ENCODE results near the gene NCAPG2.

NCAPG2 gene, protein sequence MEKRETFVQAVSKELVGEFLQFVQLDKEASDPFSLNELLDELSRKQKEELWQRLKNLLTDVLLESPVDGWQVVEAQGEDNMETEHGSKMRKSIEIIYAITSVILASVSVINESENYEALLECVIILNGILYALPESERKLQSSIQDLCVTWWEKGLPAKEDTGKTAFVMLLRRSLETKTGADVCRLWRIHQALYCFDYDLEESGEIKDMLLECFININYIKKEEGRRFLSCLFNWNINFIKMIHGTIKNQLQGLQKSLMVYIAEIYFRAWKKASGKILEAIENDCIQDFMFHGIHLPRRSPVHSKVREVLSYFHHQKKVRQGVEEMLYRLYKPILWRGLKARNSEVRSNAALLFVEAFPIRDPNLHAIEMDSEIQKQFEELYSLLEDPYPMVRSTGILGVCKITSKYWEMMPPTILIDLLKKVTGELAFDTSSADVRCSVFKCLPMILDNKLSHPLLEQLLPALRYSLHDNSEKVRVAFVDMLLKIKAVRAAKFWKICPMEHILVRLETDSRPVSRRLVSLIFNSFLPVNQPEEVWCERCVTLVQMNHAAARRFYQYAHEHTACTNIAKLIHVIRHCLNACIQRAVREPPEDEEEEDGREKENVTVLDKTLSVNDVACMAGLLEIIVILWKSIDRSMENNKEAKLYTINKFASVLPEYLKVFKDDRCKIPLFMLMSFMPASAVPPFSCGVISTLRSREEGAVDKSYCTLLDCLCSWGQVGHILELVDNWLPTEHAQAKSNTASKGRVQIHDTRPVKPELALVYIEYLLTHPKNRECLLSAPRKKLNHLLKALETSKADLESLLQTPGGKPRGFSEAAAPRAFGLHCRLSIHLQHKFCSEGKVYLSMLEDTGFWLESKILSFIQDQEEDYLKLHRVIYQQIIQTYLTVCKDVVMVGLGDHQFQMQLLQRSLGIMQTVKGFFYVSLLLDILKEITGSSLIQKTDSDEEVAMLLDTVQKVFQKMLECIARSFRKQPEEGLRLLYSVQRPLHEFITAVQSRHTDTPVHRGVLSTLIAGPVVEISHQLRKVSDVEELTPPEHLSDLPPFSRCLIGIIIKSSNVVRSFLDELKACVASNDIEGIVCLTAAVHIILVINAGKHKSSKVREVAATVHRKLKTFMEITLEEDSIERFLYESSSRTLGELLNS

DNA sequence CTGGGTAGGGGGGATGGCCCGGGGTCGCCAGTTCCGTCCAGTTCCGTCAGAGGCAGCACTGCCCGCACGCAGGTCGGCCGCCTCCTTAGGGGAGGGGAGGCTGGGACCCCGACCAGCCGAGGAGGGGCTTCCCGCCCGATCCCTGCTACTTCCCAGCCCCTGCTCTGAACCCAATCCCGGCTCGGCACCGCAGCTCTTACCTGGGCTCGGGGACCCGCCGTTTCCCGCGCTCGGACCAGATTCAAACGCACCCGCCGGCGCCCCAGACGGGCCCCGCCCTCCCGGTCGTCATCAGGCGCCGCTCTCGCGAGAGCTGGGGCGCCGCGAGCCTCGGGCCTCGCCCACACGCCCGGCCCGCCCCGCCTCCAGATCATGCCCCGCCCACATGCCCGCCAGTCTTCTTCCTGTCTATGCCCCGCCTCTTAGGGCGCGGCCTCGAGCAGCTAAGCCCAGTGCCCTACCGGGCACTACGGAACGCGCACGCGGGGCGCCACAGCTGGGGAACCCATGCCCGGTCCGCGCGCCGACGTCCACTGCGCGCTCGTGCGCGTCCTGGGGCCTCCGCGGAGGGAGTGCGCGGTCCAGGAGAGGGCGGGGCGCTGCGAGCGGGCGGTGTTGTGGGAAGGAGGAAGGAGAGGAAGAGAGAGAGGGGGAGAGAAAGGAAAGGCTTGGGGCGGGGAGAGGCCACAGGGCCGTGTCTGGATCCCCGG is at the start of gene NCAPG2:
Gene NCAPG2, minus strand, starts transcription at position 281 of the 710 bp plus-strand sequence. CDS start 2,905 bp downstream, outside the sequence.
- Histone ChIP-seq H3K27ac (peak within 1 kb of the TSS; percentile 84 to 99 (median 96)), H3K4me2 (peak within 1 kb of the TSS; percentile 91 to 99 (median 97)), H3K36me3 (peaks cover 12 to 49% (median 39%) of the 10 kb centered on the region in 11 experiments; a peak in 21 of 22 replicates), H3K4me3 (peak within 1 kb of the TSS; percentile 73 to 99 (median 96)), H3K27me3 (no peaks in the 10 kb centered on the region), H4K20me1 (peaks cover 0 to 13% (median 0%) of the 10 kb centered on the region in 11 experiments; a peak in 5 of 22 replicates), H3K9me3 (replicated peaks in 1 of 11) (peaks cover 25 to 33% (median 30%) of the 10 kb centered on the region in 11 experiments), H3K9ac (peak within 1 kb of the TSS; percentile 91 to 99 (median 97)), H3K4me1 (peaks cover 31 to 57% (median 43%) of the 10 kb centered on the region in 10 experiments)
- TF ChIP-seq Cebpa-rat (IDR thresholded peaks at IDR 0.05): no peak

DNA sequence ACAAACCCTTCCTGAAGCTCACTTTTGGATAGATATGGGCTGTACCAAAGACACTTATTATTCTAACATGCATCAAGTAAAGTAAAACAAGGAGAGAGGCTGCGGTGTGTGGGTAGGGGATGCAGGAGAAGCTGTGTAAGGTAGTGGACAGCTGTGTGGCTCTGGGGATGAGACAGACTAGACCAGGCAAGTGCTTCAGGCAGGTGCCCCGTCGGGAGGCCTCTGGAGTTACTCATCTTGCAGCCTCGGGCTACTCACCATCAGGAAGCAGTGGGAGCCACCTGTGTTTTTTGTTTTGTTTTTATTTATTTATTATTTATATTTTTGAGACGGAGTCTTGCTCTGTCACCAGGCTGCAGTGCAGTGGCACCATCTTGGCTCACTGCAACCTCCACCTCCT is 49.3 kb upstream of the NCAPG2 start:
- Histone ChIP-seq H3K36me3 (peaks cover 62 to 100% (median 85%) of the 10 kb centered on the region in 11 experiments), H4K20me1 (no peaks in the 10 kb centered on the region; a peak in 1 of 22 replicates), H3K4me2 (no peak overlapping the region), H3K9ac (no peak overlapping the region), H3K27ac (no peak overlapping the region), H3K27me3 (no peaks in the 10 kb centered on the region), H3K9me3 (replicated peaks in 1 of 11) (no peaks in the 10 kb centered on the region), H3K4me3 (no peak overlapping the region), H3K4me1 (peaks cover 0 to 10% (median 0%) of the 10 kb centered on the region in 10 experiments; a peak in 4 of 20 replicates)
- no peak for TF ChIP-seq Cebpa-rat (IDR thresholded peaks at IDR 0.05)

DNA sequence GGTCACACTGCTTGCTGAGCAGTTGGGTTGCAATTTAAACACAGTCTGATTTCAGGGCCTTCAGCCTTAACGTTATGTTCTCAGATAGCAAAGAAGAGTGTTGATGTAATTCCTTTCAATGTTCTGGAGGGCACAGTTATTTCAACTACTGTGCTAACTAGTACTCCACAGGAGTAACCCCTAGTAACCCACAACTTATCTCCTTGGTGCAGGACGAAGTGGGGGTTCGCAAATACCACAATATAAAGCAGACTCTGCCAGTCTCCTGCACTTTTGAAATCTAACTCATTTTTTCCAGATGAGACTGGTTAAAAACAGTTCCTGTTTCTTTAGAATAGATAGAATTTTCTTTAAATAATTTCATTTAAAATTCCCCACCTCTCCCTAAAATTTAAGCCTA is 47.1 kb upstream of the NCAPG2 start:
- H3K4me3 ChIP-seq: no peak overlapping the region
- no peak for TF ChIP-seq Cebpa-rat (IDR thresholded peaks at IDR 0.05)
- no peak overlapping the region for H3K27ac ChIP-seq
- H3K36me3 ChIP-seq: peaks cover 62 to 100% (median 85%) of the 10 kb centered on the region in 11 experiments
- no peak overlapping the region for H3K9ac ChIP-seq
- H3K4me1 ChIP-seq: peaks cover 0 to 10% (median 0%) of the 10 kb centered on the region in 10 experiments; a peak in 4 of 20 replicates
- H3K4me2 ChIP-seq: no peak overlapping the region
- no peaks in the 10 kb centered on the region for H3K27me3 ChIP-seq
- no peaks in the 10 kb centered on the region; a peak in 1 of 22 replicates for H4K20me1 ChIP-seq
- no peaks in the 10 kb centered on the region for H3K9me3 ChIP-seq (replicated peaks in 1 of 11)

DNA sequence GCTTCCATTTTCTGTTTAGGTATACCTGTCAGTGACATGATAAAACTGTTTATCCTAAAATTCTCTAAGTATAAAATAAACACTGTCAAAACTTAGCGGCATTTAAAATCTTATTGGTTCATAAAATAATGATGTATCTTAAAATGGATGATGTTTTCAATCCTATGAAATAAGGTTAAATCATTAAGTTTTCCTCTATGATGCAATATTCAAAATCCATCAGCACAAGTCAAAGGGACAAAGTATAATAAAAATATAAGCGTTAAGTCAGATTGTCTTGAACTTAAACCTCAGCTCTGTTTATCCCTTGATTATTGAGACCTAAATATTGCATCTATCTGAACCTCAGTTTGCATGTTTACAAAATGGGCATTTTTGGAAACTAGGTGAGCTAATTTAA is 46.6 kb upstream of the NCAPG2 start:
- Histone ChIP-seq H3K4me3 (no peak overlapping the region), H3K4me1 (peaks cover 0 to 10% (median 0%) of the 10 kb centered on the region in 10 experiments; a peak in 4 of 20 replicates), H3K27me3 (no peaks in the 10 kb centered on the region), H4K20me1 (no peaks in the 10 kb centered on the region; a peak in 1 of 22 replicates), H3K9ac (no peak overlapping the region), H3K4me2 (no peak overlapping the region), H3K27ac (no peak overlapping the region), H3K36me3 (peaks cover 64 to 100% (median 85%) of the 10 kb centered on the region in 11 experiments), H3K9me3 (replicated peaks in 1 of 11) (no peaks in the 10 kb centered on the region)
- no peak for TF ChIP-seq Cebpa-rat (IDR thresholded peaks at IDR 0.05)

DNA sequence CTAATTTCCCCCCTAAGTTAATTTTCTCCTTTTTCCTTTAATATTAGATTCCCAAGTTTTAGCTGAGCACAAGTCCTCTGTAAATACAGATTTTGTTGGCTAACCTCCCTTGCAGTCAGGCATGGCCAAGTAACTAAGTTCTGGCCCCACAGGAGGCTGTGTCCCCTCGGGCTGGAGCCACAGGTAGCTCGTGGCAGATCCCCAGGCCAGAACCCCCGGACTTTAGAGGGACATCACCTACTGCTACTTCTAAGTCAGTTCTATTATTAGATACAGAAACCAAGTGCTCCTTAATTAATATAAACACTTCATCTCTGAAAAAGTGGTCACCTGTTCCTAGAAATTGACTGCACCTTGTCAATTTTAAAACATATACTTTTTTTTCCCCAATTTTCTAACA is 46.1 kb upstream of the NCAPG2 start:
- no peaks in the 10 kb centered on the region; a peak in 1 of 22 replicates for H4K20me1 ChIP-seq
- no peak overlapping the region for H3K9ac ChIP-seq
- peaks cover 63 to 100% (median 86%) of the 10 kb centered on the region in 11 experiments for H3K36me3 ChIP-seq

DNA sequence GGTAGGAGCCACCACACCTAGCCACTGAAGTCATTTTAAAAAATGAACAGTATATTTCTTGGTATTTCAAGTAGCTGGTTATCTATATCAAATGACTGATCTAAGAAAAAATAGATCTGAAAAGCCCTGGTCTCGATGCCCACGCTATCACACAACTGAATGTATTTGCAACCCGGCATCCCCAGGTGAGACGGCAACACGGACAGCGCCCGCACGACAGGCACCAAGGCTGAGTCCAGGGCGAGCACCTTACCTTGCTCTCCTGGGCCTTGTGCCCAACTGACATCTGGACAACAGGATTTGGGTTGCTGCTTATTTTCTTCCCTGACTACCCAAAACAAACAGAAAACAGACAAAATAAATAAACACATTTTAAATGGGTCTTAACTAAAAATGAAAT is 44.8 kb upstream of the NCAPG2 start:
- Histone ChIP-seq H3K27ac (no peak overlapping the region), H3K36me3 (peaks cover 61 to 100% (median 86%) of the 10 kb centered on the region in 11 experiments), H3K9ac (no peak overlapping the region), H3K4me3 (no peak overlapping the region), H3K4me1 (no peaks in the 10 kb centered on the region), H3K9me3 (replicated peaks in 1 of 11) (no peaks in the 10 kb centered on the region), H4K20me1 (no peaks in the 10 kb centered on the region; a peak in 1 of 22 replicates), H3K4me2 (no peak overlapping the region), H3K27me3 (no peaks in the 10 kb centered on the region)
- no peak for TF ChIP-seq Cebpa-rat (IDR thresholded peaks at IDR 0.05)

More for the DNA sequence above, 46.1 kb upstream of the NCAPG2 start:
- no peak for TF ChIP-seq Cebpa-rat (IDR thresholded peaks at IDR 0.05)
- Histone ChIP-seq H3K9me3 (replicated peaks in 1 of 11) (no peaks in the 10 kb centered on the region), H3K4me2 (no peak overlapping the region), H3K4me3 (no peak overlapping the region), H3K27me3 (no peaks in the 10 kb centered on the region), H3K27ac (no peak overlapping the region), H3K4me1 (peaks cover 0 to 10% (median 0%) of the 10 kb centered on the region in 10 experiments; a peak in 4 of 20 replicates)

DNA sequence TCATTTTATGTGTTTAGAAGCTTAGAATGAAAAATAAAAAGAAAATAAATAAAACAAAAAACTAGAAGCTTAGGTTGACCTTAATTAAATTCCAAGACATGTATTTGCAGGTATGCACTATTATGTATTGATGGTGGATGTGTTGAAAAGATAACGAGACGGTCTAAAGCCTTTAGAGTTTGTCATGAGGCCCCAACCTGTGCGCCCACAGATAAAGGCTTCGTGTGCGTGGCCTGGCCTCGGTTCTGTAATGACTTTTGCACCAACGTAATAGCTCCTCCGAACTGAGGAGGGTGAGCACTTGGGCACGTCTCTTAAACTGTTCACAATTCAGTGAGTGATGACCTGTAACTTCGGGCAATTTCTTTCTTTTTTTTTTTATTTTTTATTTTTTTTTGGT is 43.7 kb upstream of the NCAPG2 start:
- Histone ChIP-seq H4K20me1 (peaks cover 0 to under 1% (median 0%) of the 10 kb centered on the region in 11 experiments; a peak in 2 of 22 replicates), H3K9ac (no peak overlapping the region), H3K4me2 (no peak overlapping the region), H3K4me3 (no peak overlapping the region), H3K36me3 (peaks cover 61 to 100% (median 86%) of the 10 kb centered on the region in 11 experiments), H3K9me3 (replicated peaks in 1 of 11) (no peaks in the 10 kb centered on the region), H3K4me1 (no peaks in the 10 kb centered on the region), H3K27ac (no peak overlapping the region), H3K27me3 (no peaks in the 10 kb centered on the region)
- no peak for TF ChIP-seq Cebpa-rat (IDR thresholded peaks at IDR 0.05)

DNA sequence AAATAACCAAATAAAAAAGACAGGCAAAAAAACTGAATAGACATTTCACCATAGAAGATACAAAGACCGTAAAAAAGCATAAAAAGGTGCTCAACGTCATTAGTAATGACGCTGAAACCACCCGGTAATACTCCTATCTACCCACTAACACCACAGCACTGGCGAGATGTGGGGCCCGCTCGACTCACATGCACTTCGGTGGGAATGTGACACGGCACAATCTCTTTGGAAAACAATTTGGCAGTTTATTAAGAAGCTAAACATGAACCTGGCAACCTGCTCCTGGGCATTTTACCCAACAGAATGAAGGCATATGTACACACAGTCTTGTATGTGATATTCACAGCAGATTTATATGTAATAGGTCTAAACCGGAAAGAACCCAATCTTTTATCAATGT is 42.8 kb upstream of the NCAPG2 start:
- Histone ChIP-seq H3K9ac (no peak overlapping the region), H3K4me1 (no peaks in the 10 kb centered on the region; a peak in 1 of 20 replicates), H3K36me3 (peaks cover 70 to 100% (median 86%) of the 10 kb centered on the region in 11 experiments)

More for the DNA sequence above, 42.8 kb upstream of the NCAPG2 start:
- Histone ChIP-seq H3K27me3 (no peaks in the 10 kb centered on the region), H3K4me2 (no peak overlapping the region), H4K20me1 (peaks cover 0 to 3% (median 0%) of the 10 kb centered on the region in 11 experiments; a peak in 2 of 22 replicates), H3K27ac (no peak overlapping the region), H3K4me3 (no peak overlapping the region), H3K9me3 (replicated peaks in 1 of 11) (no peaks in the 10 kb centered on the region)
- TF ChIP-seq Cebpa-rat (IDR thresholded peaks at IDR 0.05): no peak
